AG09309 (cell line): ENCODE results near the gene GFI1.

ENCODE experiments used
- DNase-seq: peaks from one replicate; pipeline ENCODE4 v3.0.0-alpha.2; 2010; ENCODE audit warnings: low read depth
- H3K4me3 ChIP-seq: 2 replicates; pipeline ENCODE4 v1.5.1; 2011; ENCODE audit warnings: mild to moderate bottlenecking, low read depth, low read length, moderate library complexity; ENCODE audit not compliant: control insufficient read depth
- TF ChIP-seq, protein P1 (sequence below): IDR thresholded peaks from 2 replicates; pipeline ENCODE4 v1.5.1; 2011; ENCODE audit warnings: mild to moderate bottlenecking, low read depth, low read length, inconsistent platforms; ENCODE audit not compliant: insufficient read depth, control insufficient read depth; ENCODE audit errors: missing control alignments

GFI1 gene

DNA sequence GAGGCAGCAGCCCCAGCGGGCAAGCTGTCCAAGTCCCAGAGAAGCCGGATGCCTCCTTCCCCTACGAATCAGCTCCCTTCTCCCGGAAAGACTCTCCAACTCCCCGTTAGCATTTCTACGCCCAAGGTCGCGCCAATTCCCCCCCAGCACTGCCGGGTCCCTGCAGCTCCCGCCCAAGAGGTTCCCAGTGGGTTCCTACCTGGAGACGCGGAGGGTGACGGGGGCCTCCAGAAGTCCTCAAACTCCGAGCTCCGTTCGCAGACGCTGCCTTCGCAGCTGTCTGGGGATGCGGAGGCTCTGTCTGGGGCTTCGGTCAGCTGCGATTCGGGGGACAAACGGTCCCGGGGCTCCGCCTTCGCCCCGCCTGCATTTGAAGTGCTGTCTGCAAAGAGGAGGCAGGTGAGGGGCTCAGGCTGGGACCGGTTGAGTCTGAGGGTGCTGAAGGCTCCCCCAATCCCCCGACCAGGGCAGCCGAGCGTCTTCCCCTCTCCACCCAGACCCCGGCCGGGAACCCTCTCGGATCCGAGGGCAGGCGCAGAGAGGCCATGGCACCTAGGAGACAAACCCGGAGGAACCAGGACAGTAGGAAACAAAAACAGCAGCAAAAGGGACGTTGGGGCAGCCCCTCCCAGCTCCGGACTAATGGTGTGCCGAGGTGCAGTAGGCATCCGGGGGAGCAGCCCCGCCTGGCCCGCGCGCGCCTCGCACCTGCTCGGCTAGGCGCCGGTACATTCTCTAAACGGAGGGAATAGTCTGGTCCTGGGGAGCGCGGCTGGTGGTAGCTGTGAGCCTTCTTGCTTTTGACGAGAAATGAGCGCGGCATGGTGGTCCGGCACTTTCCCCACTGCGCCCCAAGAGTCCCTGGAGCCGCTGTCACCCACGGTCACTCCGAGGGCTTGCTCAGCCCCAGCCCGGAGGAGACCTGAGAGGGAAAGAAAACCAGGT, 3.8 kb downstream of the GFI1 start:
- TF ChIP-seq, protein P1, sequence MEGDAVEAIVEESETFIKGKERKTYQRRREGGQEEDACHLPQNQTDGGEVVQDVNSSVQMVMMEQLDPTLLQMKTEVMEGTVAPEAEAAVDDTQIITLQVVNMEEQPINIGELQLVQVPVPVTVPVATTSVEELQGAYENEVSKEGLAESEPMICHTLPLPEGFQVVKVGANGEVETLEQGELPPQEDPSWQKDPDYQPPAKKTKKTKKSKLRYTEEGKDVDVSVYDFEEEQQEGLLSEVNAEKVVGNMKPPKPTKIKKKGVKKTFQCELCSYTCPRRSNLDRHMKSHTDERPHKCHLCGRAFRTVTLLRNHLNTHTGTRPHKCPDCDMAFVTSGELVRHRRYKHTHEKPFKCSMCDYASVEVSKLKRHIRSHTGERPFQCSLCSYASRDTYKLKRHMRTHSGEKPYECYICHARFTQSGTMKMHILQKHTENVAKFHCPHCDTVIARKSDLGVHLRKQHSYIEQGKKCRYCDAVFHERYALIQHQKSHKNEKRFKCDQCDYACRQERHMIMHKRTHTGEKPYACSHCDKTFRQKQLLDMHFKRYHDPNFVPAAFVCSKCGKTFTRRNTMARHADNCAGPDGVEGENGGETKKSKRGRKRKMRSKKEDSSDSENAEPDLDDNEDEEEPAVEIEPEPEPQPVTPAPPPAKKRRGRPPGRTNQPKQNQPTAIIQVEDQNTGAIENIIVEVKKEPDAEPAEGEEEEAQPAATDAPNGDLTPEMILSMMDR, result no peak
- no peak for DNase-seq
- no peak overlapping the region; the same call in 1 of the 2 replicates for H3K4me3 ChIP-seq

DNA sequence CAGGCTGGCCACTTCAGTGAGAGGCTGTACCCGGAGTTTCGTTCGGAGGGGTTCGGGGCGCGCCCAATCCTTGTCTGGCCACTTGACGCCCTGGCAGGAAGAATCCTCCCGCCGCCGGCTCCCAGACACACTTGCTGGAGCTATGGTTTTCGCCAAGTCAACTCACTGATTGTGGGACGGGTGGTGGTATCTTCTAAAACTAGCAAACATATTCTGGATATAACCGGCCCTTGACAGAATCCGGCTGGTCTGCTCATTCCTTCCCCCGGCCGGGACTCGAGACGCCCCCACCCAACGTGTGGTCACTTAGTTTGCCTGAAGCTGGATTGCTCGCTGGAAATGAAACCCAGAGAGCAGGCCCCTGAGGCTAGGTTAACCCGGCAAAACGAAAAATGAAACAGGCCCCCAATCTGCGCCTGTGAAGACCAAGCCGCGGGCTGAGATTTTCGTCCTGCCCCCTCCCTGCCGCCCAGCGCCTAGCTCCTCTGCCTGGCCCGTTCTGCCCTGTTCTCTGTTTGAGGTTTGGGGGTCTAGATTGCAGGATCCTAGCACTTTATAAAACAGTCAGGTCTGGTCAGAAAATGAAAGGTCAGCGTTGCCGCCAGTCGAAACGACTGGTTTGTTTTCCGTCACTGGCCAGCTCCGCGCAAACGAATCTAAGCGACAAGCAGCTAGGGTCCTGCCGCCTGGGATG, 4.6 kb downstream of the GFI1 start:
- TF ChIP-seq, protein P1, result no peak
- H3K4me3 ChIP-seq, result no peak overlapping the region; the same call in 1 of the 2 replicates
- no peak for DNase-seq

DNA sequence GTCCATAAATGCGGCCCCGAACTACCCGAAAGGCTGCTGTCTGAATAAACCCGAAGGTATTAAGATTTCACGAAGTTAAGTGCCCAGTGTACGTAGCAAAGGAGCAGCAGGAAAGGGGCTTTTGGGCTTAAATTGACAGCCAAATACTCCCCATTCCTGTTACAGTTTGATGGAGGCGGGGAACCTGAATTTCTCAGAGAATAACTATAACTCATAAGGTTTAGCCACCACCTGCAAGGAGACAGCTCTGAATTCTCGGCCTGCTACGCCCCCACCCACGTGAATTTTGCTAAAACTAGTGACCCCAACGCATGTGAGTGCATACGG, 5.2 kb downstream of the GFI1 start:
- DNase-seq, result no peak
- no peak overlapping the region for H3K4me3 ChIP-seq
- TF ChIP-seq, protein P1, result no peak

DNA sequence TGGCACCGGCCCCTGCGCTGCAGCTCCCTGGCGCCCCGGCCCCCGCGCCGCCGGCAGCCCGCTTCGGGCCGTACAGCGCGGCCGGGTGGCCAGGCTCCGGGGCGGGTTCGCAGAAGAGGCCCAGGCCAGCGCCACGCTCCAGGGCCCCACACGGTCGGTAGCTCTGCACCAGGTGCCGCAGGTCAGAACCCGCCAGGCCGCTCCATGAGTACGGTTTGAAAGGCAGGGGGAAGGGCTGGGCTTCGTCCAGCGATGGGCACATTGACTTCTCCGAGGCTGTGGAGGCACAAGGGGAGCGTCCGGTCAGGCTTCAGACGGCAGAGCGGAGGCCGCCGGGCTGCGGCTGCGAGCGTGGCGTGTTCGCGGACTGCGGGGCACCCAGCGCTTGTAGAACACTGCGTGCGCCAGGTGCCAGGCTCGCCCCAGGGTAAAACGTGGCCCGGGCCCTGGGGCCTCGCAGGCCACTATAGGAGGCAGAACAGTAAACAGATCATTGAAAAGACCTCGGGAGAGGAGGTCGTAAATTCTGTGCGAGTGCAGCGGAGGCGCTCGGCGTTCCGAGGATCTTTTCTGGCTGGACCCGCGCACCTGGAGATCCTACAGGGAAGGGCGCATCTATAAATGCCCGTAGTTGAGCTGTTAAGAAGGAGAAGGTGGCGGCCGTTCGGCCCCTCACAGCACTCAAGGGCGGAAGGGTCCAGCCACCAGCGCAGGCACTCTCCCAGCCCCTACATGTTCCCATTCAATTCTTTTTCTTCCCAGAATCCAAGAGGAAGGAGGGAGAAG, 5.7 kb downstream of the GFI1 start:
- TF ChIP-seq, protein P1, result no peak
- no peak for DNase-seq
- no peak overlapping the region for H3K4me3 ChIP-seq

DNA sequence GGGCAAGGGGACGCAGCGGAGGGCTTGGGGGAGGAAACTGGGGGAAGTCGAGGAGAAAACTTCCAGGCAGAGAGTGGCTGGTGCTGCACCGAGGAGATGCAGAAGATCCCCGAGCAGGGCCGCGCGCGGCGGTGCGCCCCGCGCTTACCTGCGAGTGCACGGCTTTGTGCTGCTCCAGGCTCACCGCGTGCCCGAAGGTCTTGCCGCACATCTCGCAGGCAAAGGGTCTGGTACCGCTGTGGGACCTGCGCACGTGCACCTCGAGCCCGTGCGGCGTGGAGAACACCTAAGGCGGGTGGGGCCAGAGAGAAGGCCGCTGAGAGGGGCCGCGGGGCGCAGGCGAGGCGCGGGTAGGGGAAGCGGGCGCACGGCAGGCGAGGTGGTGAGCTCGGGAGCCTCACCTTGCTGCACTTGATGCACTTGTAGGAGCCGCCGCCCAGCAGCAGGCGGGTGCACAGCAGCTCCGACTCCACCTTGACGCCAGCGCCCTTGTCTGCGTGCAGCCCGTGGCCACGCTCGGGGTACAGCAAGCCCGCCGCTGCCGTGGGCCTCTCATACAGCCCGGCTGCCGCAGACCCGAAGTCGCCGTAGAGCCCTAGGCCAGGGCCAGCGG, 6.4 kb downstream of the GFI1 start:
- no peak overlapping the region for H3K4me3 ChIP-seq
- TF ChIP-seq, protein P1, result no peak
- no peak for DNase-seq

DNA sequence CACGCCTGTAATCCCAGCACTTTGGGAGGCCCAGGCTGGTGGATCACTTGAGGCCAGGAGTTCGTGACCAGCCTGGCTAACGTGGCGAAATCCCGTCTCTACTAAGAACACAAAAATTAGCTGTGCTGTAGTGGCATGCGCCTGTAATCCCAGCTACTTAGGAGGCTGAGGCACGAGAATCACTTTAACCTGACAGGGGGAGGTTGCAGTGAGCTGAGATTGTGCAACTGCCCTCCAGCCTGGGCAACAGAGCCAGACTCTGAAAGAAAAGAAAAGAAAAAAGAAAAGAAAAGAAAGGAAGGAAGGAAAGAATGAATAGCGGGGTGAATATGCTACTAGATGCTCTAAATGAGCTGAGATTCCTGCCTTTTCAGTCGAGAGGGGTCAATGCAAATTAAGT, 7.1 kb downstream of the GFI1 start:
- DNase-seq, result no peak
- no peak overlapping the region for H3K4me3 ChIP-seq
- TF ChIP-seq, protein P1, result no peak
